IPS-NIHi7 (cell line): ENCODE results near the gene SOD1.
"Not testable (repeated sequence)": the region's sequence is repeated elsewhere in the genome, so short reads cannot be mapped to it uniquely, and the experiment has no call there.

ENCODE experiments used
- DNase-seq: peaks from one replicate; pipeline ENCODE4 v3.0.0; 2012; ENCODE audit warnings: mixed read lengths; ENCODE audit errors: extremely low spot score

Gene SOD1

GRCh38 chr21:31654821-31655580 lies 4.5 kb upstream of the SOD1 start:
- DNase-seq: not testable (repeated sequence)

- no peak for DNase-seq
These were observed 3.0 kb upstream of the SOD1 start for GRCh38 chr21:31656199-31657095.

GRCh38 chr21:31658053-31658452 lies 1.4 kb upstream of the SOD1 start:
- DNase-seq: no peak

GRCh38 chr21:31659286-31659535 lies 282 bp upstream of the SOD1 start:
- DNase-seq: no peak

- DNase-seq: no peak
These were observed 719 bp downstream of the SOD1 start for GRCh38 chr21:31660259-31660565.

GRCh38 chr21:31660591-31660990 lies 1.1 kb downstream of the SOD1 start:
- DNase-seq: no peak

GRCh38 chr21:31663584-31664249 lies 4.2 kb downstream of the SOD1 start:
- DNase-seq: no peak

GRCh38 chr21:31665397-31665796 lies 5.9 kb downstream of the SOD1 start:
- no peak for DNase-seq

GRCh38 chr21:31665869-31666268 lies 6.4 kb downstream of the SOD1 start:
- DNase-seq: not testable (repeated sequence)

- DNase-seq: no peak
These were observed 7.0 kb downstream of the SOD1 start for GRCh38 chr21:31666445-31667010.

GRCh38 chr21:31667132-31667531 lies 7.6 kb downstream of the SOD1 start:
- no peak for DNase-seq

- no peak for DNase-seq
These were observed 8.1 kb downstream of the SOD1 start for GRCh38 chr21:31667639-31668038.

- DNase-seq: no peak
These were observed 9.4 kb downstream of the SOD1 start for GRCh38 chr21:31668651-31669491.

- DNase-seq: no peak
These were observed 10.6 kb downstream of the SOD1 start for GRCh38 chr21:31670070-31670469.

- no peak for DNase-seq
These were observed 11.7 kb downstream of the SOD1 start for GRCh38 chr21:31671146-31671716.

GRCh38 chr21:31671931-31672330 lies 12.4 kb downstream of the SOD1 start:
- no peak for DNase-seq

- DNase-seq: no peak
These were observed 13.9 kb downstream of the SOD1 start for GRCh38 chr21:31673321-31673912.

- no peak for DNase-seq
These were observed 15.8 kb downstream of the SOD1 start for GRCh38 chr21:31675318-31675717.

- no peak for DNase-seq
These were observed 16.5 kb downstream of the SOD1 start for GRCh38 chr21:31675960-31676359.

- no peak for DNase-seq
These were observed 17.6 kb downstream of the SOD1 start for GRCh38 chr21:31677047-31677446.

GRCh38 chr21:31678478-31678877 lies 19.0 kb downstream of the SOD1 start:
- no peak for DNase-seq
